IPS-15b (cell line): ENCODE results near the gene CDHR1.

Experiments
- H3K27me3 ChIP-seq: one replicate; pipeline ENCODE4 v1.6.1; 2013; ENCODE audit warnings: low read length; ENCODE audit not compliant: control insufficient read depth, insufficient read depth
- H3K36me3 ChIP-seq: one replicate; pipeline ENCODE4 v1.6.1; 2013; ENCODE audit warnings: low read length; ENCODE audit not compliant: control insufficient read depth, insufficient read depth
- H3K4me1 ChIP-seq: one replicate; pipeline ENCODE4 v1.6.1; 2013; ENCODE audit warnings: mild to moderate bottlenecking, low read length; ENCODE audit not compliant: control insufficient read depth, insufficient read depth
- H3K4me3 ChIP-seq: one replicate; pipeline ENCODE4 v1.5.1; 2013; ENCODE audit warnings: low read depth, low read length
- H3K9ac ChIP-seq: one replicate; pipeline ENCODE4 v1.6.1; 2013; ENCODE audit warnings: low read depth, mild to moderate bottlenecking, low read length
- H3K9me3 ChIP-seq: one replicate; pipeline ENCODE4 v1.6.1; 2013; ENCODE audit warnings: mild to moderate bottlenecking, low read length; ENCODE audit not compliant: control insufficient read depth, insufficient read depth

Gene CDHR1

GRCh38 chr10:84204122-84204521 lies 9.8 kb downstream of the CDHR1 start:
- no peak overlapping the region for H3K4me3 ChIP-seq
- no peaks in the 10 kb centered on the region for H3K27me3 ChIP-seq
- H3K36me3 ChIP-seq, result no peaks in the 10 kb centered on the region
- no peaks in the 10 kb centered on the region for H3K4me1 ChIP-seq
- no peak overlapping the region for H3K9ac ChIP-seq
- no peaks in the 10 kb centered on the region for H3K9me3 ChIP-seq

GRCh38 chr10:84204610-84205009 lies 10.3 kb downstream of the CDHR1 start:
- no peak overlapping the region for H3K9ac ChIP-seq
- no peak overlapping the region for H3K4me3 ChIP-seq
- H3K9me3 ChIP-seq, result no peaks in the 10 kb centered on the region
- no peaks in the 10 kb centered on the region for H3K36me3 ChIP-seq
- H3K27me3 ChIP-seq, result no peaks in the 10 kb centered on the region
- H3K4me1 ChIP-seq, result no peaks in the 10 kb centered on the region

- Histone ChIP-seq H3K4me1 (no peaks in the 10 kb centered on the region), H3K27me3 (no peaks in the 10 kb centered on the region), H3K4me3 (no peak overlapping the region), H3K9me3 (no peaks in the 10 kb centered on the region), H3K36me3 (no peaks in the 10 kb centered on the region), H3K9ac (no peak overlapping the region)
Observed at GRCh38 chr10:84205049-84205852, 10.9 kb downstream of the CDHR1 start.

GRCh38 chr10:84205853-84206525 lies 11.7 kb downstream of the CDHR1 start:
- Histone ChIP-seq H3K4me3 (no peak overlapping the region), H3K27me3 (no peaks in the 10 kb centered on the region), H3K36me3 (no peaks in the 10 kb centered on the region), H3K9ac (no peak overlapping the region), H3K4me1 (no peaks in the 10 kb centered on the region), H3K9me3 (no peaks in the 10 kb centered on the region)

- H3K36me3 ChIP-seq, result no peaks in the 10 kb centered on the region
- no peaks in the 10 kb centered on the region for H3K4me1 ChIP-seq
- H3K4me3 ChIP-seq, result no peak overlapping the region
- H3K9ac ChIP-seq, result no peak overlapping the region
- H3K27me3 ChIP-seq, result no peaks in the 10 kb centered on the region
- no peaks in the 10 kb centered on the region for H3K9me3 ChIP-seq
Observed at GRCh38 chr10:84208023-84208422, 13.7 kb downstream of the CDHR1 start.

GRCh38 chr10:84211566-84211965 lies 17.2 kb downstream of the CDHR1 start:
- H3K9me3 ChIP-seq, result no peaks in the 10 kb centered on the region

GRCh38 chr10:84212014-84212413 lies 17.7 kb downstream of the CDHR1 start:
- H3K27me3 ChIP-seq, result peaks cover 2% of the 10 kb centered on the region
- no peaks in the 10 kb centered on the region for H3K4me1 ChIP-seq
- no peak overlapping the region for H3K9ac ChIP-seq
- no peak overlapping the region for H3K4me3 ChIP-seq
- no peaks in the 10 kb centered on the region for H3K9me3 ChIP-seq
- H3K36me3 ChIP-seq, result no peaks in the 10 kb centered on the region

More at GRCh38 chr10:84211566-84211965, 17.2 kb downstream of the CDHR1 start:
- Histone ChIP-seq H3K4me3 (no peak overlapping the region), H3K36me3 (no peaks in the 10 kb centered on the region), H3K27me3 (peaks cover 2% of the 10 kb centered on the region), H3K4me1 (no peaks in the 10 kb centered on the region), H3K9ac (no peak overlapping the region)

GRCh38 chr10:84213076-84213475 lies 18.7 kb downstream of the CDHR1 start:
- Histone ChIP-seq H3K9ac (no peak overlapping the region), H3K9me3 (no peaks in the 10 kb centered on the region), H3K4me1 (no peaks in the 10 kb centered on the region), H3K27me3 (peaks cover 2% of the 10 kb centered on the region), H3K36me3 (no peaks in the 10 kb centered on the region), H3K4me3 (no peak overlapping the region)

GRCh38 chr10:84214046-84214572 lies 19.8 kb downstream of the CDHR1 start:
- Histone ChIP-seq H3K9me3 (no peaks in the 10 kb centered on the region), H3K9ac (no peak overlapping the region), H3K27me3 (peaks cover 2% of the 10 kb centered on the region), H3K4me1 (no peaks in the 10 kb centered on the region), H3K36me3 (no peaks in the 10 kb centered on the region), H3K4me3 (peak overlapping the region; percentile 18)

- Histone ChIP-seq H3K9me3 (no peaks in the 10 kb centered on the region), H3K4me1 (no peaks in the 10 kb centered on the region), H3K4me3 (peak overlapping the region; percentile 18), H3K27me3 (peaks cover 2% of the 10 kb centered on the region), H3K9ac (no peak overlapping the region), H3K36me3 (no peaks in the 10 kb centered on the region)
Observed at GRCh38 chr10:84214612-84215235, 20.4 kb downstream of the CDHR1 start.

- Histone ChIP-seq H3K9me3 (no peaks in the 10 kb centered on the region), H3K9ac (no peak overlapping the region), H3K36me3 (no peaks in the 10 kb centered on the region), H3K4me1 (no peaks in the 10 kb centered on the region), H3K4me3 (no peak overlapping the region), H3K27me3 (peaks cover 2% of the 10 kb centered on the region)
Observed at GRCh38 chr10:84216834-84217233, 22.5 kb downstream of the CDHR1 start.
